GM18508 (cell line): Measurements from ENCODE around the gene USP17L12.
"Not testable (repeated sequence)": the region's sequence is repeated elsewhere in the genome, so short reads cannot be mapped to it uniquely, and the experiment has no call there.

Experiments used
- ATAC-seq: cut with Tn5 transposase; IDR thresholded peaks from one replicate; pipeline ENCODE4 v1.9.1; 2021; ENCODE audit warnings: moderate number of reproducible peaks; ENCODE audit not compliant: insufficient read depth, unreplicated experiment

The USP17L12 gene

GRCh38 chr4:9219852-9220251, at the start of gene USP17L12:
Gene USP17L12 (plus strand): TSS chr4:9220152. CDS start chr4:9220152, 0 bp downstream.
- not testable (repeated sequence) for ATAC-seq

- ATAC-seq, result not testable (repeated sequence)
Measured at GRCh38 chr4:9210357-9210756, 9.6 kb upstream of the USP17L12 start, which contains the start of gene USP17L10. Gene USP17L10 (plus strand): TSS chr4:9210657. CDS start chr4:9210657, 0 bp downstream.

GRCh38 chr4:9214701-9215100, 5.3 kb upstream of the USP17L12 start:
- not testable (repeated sequence) for ATAC-seq

- ATAC-seq, result not testable (repeated sequence)
Measured at GRCh38 chr4:9215105-9215504, 4.8 kb upstream of the USP17L12 start, which contains the start of gene USP17L11. Gene USP17L11 (plus strand): TSS chr4:9215405. CDS start chr4:9215405, 0 bp downstream.

- ATAC-seq, result not testable (repeated sequence)
Measured at GRCh38 chr4:9224596-9224995, 4.6 kb downstream of the USP17L12 start, which contains the start of gene USP17L13. Gene USP17L13 (plus strand): TSS chr4:9224896. CDS start chr4:9224896, 0 bp downstream.

GRCh38 chr4:9230249-9230648, 10.3 kb downstream of the USP17L12 start:
- ATAC-seq, result not testable (repeated sequence)

GRCh38 chr4:9234085-9234484, 14.1 kb downstream of the USP17L12 start, which contains the start of gene USP17L15:
Gene USP17L15 (plus strand): TSS chr4:9234385. CDS start chr4:9234385, 0 bp downstream.
- ATAC-seq, result not testable (repeated sequence)

- not testable (repeated sequence) for ATAC-seq
Measured at GRCh38 chr4:9238461-9238860, 18.5 kb downstream of the USP17L12 start.

- ATAC-seq, result not testable (repeated sequence)
Measured at GRCh38 chr4:9243579-9243978, 23.6 kb downstream of the USP17L12 start, which contains the start of gene USP17L17. Gene USP17L17 (plus strand): TSS chr4:9243879. CDS start chr4:9243879, 0 bp downstream.

- not testable (repeated sequence) for ATAC-seq
Measured at GRCh38 chr4:9247953-9248680, 28.2 kb downstream of the USP17L12 start, which contains the start of gene USP17L18. Gene USP17L18 (plus strand): TSS chr4:9248630. CDS start chr4:9248630, 0 bp downstream.

GRCh38 chr4:9253078-9253477, 33.1 kb downstream of the USP17L12 start, which contains the start of gene USP17L19:
Gene USP17L19 (plus strand): TSS chr4:9253378. CDS start chr4:9253378, 0 bp downstream.
- ATAC-seq, result not testable (repeated sequence)

- ATAC-seq, result not testable (repeated sequence)
Measured at GRCh38 chr4:9257824-9258223, 37.9 kb downstream of the USP17L12 start, which contains the start of gene USP17L20. Gene USP17L20 (plus strand): TSS chr4:9258124. CDS start chr4:9258124, 0 bp downstream.

- ATAC-seq, result not testable (repeated sequence)
Measured at GRCh38 chr4:9262572-9262971, 42.6 kb downstream of the USP17L12 start, which contains the start of gene USP17L21. Gene USP17L21 (plus strand): TSS chr4:9262872. CDS start chr4:9262872, 0 bp downstream.

- ATAC-seq, result not testable (repeated sequence)
Measured at GRCh38 chr4:9267319-9267718, 47.4 kb downstream of the USP17L12 start, which contains the start of gene USP17L22. Gene USP17L22 (plus strand): TSS chr4:9267619. CDS start chr4:9267619, 0 bp downstream.
